Stomach (tissue), 9 donors: ENCODE data around the gene ATP13A3. TPM values are rescaled to one million over a fixed set of nuclear protein-coding genes. Genes with fewer than 3 reads are reported as not detected.

Source experiments
- DNase-seq, 2 donors: peaks; one replicate each; pipeline versions ENCODE4 v3.0.0 to v3.0.0-alpha.2; 2013 to 2019
- H3K27ac ChIP-seq, 5 donors: fragments of 200-600 bp in 4 of 5; sonication (generic) in 4 of 5; one replicate each; pipeline ENCODE4 v1.5.1; 2013 to 2019; ENCODE audit warnings: mild to moderate bottlenecking in 1 of 5, moderate library complexity in 1 of 5
- H3K27me3 ChIP-seq, 3 donors: fragments of 200-600 bp; sonication (generic); one replicate each; pipeline ENCODE4 v1.5.1; 2017 to 2019; ENCODE audit warnings: mixed run types in 1 of 3
- H3K36me3 ChIP-seq, 4 donors: fragments of 200-600 bp; sonication (generic); 1 replicate in 3 of 4; 2 replicates in 1 of 4; pipeline ENCODE4 v1.5.1; 2016 to 2019
- H3K4me1 ChIP-seq, 4 donors: fragments of 200-600 bp; sonication (generic); one replicate each; pipeline ENCODE4 v1.5.1; 2016 to 2019
- H3K4me3 ChIP-seq, 4 donors: fragments of 200-600 bp; sonication (generic) in 3 of 4; one replicate each; pipeline ENCODE4 v1.5.1; 2016 to 2019; ENCODE audit warnings: mild to moderate bottlenecking in 1 of 4
- H3K9me3 ChIP-seq, 4 donors: fragments of 200-600 bp; sonication (generic); one replicate each; pipeline ENCODE4 v1.5.1; 2016 to 2019
- EP300 ChIP-seq: sonication (generic); formaldehyde crosslinking; IDR thresholded peaks from one replicate; pipeline ENCODE4 v1.6.1; 2017; ENCODE audit warnings: antibody characterized with exemption
- POLR2A ChIP-seq, 4 donors: fragments of 450-650 bp; IDR thresholded peaks; one replicate each; pipeline ENCODE4 v1.6.1; 2016; ENCODE audit warnings: antibody characterized with exemption in 4 of 4, control low read depth in 2 of 4, mild to moderate bottlenecking in 1 of 4, moderate library complexity in 1 of 4
- POLR2AphosphoS5 ChIP-seq, 3 donors: sonication (generic); formaldehyde crosslinking; IDR thresholded peaks; one replicate each; pipeline ENCODE4 v1.6.1; 2016; ENCODE audit warnings: antibody characterized with exemption in 3 of 3
- WGBS, 5 donors: extraction: QIAGEN DNeasy Blood & Tissue Kit in 3 of 5; methylation state at CpG; one replicate each; pipeline versions ENCODE4 v1.1.5 to v1.1.7; 2013 to 2018; 5-methylcytosine and 5-hydroxymethylcytosine counted together
- intact Hi-C: fragments of 100-400 bp; cut with DNase I; formaldehyde crosslinking; loops from one replicate; pipeline ENCODE4 v1.15.1; 2023; ENCODE audit warnings: low total_unique reads
- polyA plus RNA-seq, 3 donors: library from polyadenylated mRNA; stranded (reverse); fragments of 200-250 nt; gene quantifications; one replicate each; pipeline ENCODE4 v1.2.3, GENCODE V29; 2013
- total RNA-seq, 5 donors: library from RNA; depleted of rRNA; stranded (reverse); fragments of >200 nt; gene quantifications; one replicate each; pipeline versions ENCODE4 v1.1.0 to v1.2.3, GENCODE V29; 2014 to 2016
- TF ChIP-seq, protein P1 (sequence below), 7 experiments: fragments of 450-650 bp in 4 of 7; fragments of 200-600 bp in 3 of 7; sonication (generic) in 3 of 7; IDR thresholded peaks; one replicate each; pipeline ENCODE4 v1.5.1; 2016 to 2019; ENCODE audit warnings: antibody characterized with exemption in 7 of 7, control low read depth in 2 of 7, mild to moderate bottlenecking in 1 of 7
- donor health status: healthy with polysubstance abuse.
- donor health status: Bipolar disorder and iron deficiency.
- donor health status: healthy.

ATP13A3 gene
- total and polyA plus RNA-seq, 8 donors = 11.2 to 332 (median 21.4) TPM

DNA sequence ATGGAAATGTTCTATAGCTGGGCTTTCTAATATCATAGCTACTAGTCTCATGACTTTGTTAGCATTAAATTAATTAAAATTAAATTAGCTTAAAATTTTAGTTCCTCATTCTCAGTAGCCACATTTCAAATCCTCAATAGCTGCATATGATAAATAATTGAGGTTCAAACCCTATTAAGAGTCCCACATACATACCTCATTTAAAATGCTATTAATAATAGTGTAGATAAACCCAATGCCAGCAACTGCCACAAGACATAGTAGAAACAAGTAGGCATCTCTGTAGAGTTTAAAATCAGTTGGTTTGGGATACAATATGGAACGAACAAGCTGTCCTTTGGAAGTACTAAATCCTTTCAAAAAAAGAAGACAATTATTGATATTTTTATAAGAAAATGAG is 39.1 kb downstream of the ATP13A3 start:
- H3K4me3 ChIP-seq = no peak overlapping the region
- H3K4me1 ChIP-seq = peaks cover 0 to 21% (median 10%) of the 10 kb centered on the region in 4 donors
- intact Hi-C loops = no loop called here
- peak overlapping the region in 3 of 5 donors; percentile 15 to 54 (median 52) for H3K27ac ChIP-seq
- H3K9me3 ChIP-seq = no peaks in the 10 kb centered on the region
- no peaks in the 10 kb centered on the region for H3K27me3 ChIP-seq
- 35 to 86% (median 70%) methylated on average over 1 of the region's 1 CpG for WGBS, 5 donors
- TF ChIP-seq, protein P1, sequence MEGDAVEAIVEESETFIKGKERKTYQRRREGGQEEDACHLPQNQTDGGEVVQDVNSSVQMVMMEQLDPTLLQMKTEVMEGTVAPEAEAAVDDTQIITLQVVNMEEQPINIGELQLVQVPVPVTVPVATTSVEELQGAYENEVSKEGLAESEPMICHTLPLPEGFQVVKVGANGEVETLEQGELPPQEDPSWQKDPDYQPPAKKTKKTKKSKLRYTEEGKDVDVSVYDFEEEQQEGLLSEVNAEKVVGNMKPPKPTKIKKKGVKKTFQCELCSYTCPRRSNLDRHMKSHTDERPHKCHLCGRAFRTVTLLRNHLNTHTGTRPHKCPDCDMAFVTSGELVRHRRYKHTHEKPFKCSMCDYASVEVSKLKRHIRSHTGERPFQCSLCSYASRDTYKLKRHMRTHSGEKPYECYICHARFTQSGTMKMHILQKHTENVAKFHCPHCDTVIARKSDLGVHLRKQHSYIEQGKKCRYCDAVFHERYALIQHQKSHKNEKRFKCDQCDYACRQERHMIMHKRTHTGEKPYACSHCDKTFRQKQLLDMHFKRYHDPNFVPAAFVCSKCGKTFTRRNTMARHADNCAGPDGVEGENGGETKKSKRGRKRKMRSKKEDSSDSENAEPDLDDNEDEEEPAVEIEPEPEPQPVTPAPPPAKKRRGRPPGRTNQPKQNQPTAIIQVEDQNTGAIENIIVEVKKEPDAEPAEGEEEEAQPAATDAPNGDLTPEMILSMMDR (IDR thresholded peaks at IDR 0.05) = no peak
- no peak for TF ChIP-seq EP300
- no peak for TF ChIP-seq POLR2A (IDR thresholded peaks at IDR 0.05)
- no peak for DNase-seq
- H3K36me3 ChIP-seq = peaks cover 45 to 92% (median 83%) of the 10 kb centered on the region in 4 donors

DNA sequence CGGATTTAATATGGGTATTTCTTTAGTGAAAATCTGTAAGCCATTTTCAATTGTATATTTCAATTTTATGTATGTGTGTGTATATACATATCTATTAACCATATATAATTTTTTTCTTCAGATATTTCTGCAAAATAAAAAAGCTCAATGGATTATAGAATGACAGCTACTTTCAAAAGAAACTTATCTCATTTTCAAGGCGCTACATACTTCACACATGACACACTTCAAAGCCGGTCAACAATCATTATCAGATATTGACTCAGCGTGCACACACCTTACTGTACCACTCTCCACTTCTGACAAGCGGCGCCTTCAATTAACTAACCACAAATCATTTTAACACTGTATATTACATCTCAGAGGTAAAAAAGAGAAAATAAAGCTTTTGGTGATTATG is 39.6 kb downstream of the ATP13A3 start:
- Histone ChIP-seq H3K4me1 (peaks cover 0 to 21% (median 10%) of the 10 kb centered on the region in 4 donors), H3K27ac (peak overlapping the region in 4 of 5 donors; percentile 17 to 54 (median 42)), H3K27me3 (no peaks in the 10 kb centered on the region), H3K9me3 (no peaks in the 10 kb centered on the region), H3K4me3 (no peak overlapping the region), H3K36me3 (peaks cover 40 to 90% (median 82%) of the 10 kb centered on the region in 4 donors)
- TF ChIP-seq EP300 = no peak
- TF ChIP-seq, protein P1 (IDR thresholded peaks at IDR 0.05) = no peak
- peak in 2 of 3 donors; percentile 67 for TF ChIP-seq POLR2AphosphoS5 (IDR thresholded peaks at IDR 0.05)
- TF ChIP-seq POLR2A (IDR thresholded peaks at IDR 0.05) = no peak
- intact Hi-C loops = no loop called here
- DNase-seq = peak; percentile 49 to 89
- WGBS, 5 donors = 33 to 63% (median 50%) methylated on average over 6 of the region's 6 CpGs

DNA sequence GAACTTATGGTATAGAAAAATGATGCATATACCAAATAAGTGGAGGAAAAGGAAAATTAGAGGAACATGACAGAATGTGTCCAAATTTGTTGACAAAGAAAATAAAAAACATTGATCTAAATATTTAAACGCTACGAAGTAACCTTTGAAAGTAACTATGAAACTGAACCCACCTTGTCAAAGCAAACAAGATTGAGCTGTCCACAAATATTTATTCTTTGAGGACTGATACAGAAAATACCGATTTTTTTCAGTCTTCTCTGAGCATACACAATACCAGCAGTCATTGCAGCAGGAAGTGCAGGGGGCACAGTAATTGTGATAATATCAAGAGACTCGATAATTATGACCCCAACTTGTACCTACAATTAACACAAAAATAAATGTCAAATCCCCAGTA is 40.0 kb downstream of the ATP13A3 start:
- TF ChIP-seq POLR2A (IDR thresholded peaks at IDR 0.05) = no peak
- no peak for TF ChIP-seq POLR2AphosphoS5 (IDR thresholded peaks at IDR 0.05)
- intact Hi-C loops = no loop called here
- H3K4me3 ChIP-seq = no peak overlapping the region
- no peaks in the 10 kb centered on the region for H3K9me3 ChIP-seq
- H3K4me1 ChIP-seq = peaks cover 0 to 21% (median 10%) of the 10 kb centered on the region in 4 donors
- peak overlapping the region in 3 of 5 donors; percentile 17 to 45 (median 33) for H3K27ac ChIP-seq
- H3K27me3 ChIP-seq = no peaks in the 10 kb centered on the region
- peaks cover 36 to 90% (median 82%) of the 10 kb centered on the region in 4 donors for H3K36me3 ChIP-seq
- 26 to 56% (median 38%) methylated on average over 4 of the region's 4 CpGs for WGBS, 5 donors
- peak in 1 of 2 donors; percentile 31 for DNase-seq

DNA sequence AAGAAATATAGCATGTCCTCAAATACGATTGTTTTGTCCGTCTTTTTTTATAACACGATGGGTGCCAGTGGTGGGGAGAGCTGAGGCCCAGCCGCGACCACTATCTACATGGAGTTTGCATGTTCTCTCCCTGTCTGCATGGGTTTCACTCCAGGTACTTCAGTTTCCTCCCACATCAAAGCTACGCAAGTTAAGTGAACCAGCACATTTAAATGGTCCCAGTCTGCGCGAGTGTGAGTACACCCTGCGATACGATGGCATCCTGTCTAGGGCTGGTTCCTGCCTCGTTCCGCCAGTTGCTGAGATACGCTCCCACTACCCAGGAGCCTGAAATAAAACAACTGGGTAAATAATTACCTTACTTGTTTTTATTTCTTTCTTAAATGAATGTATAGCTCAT is 40.6 kb downstream of the ATP13A3 start:
- Histone ChIP-seq H3K4me3 (no peak overlapping the region), H3K27ac (peak overlapping the region in 4 of 5 donors; percentile 14 to 45 (median 25)), H3K27me3 (no peaks in the 10 kb centered on the region), H3K9me3 (no peaks in the 10 kb centered on the region), H3K4me1 (peaks cover 0 to 21% (median 10%) of the 10 kb centered on the region in 4 donors), H3K36me3 (peaks cover 31 to 89% (median 81%) of the 10 kb centered on the region in 4 donors)
- intact Hi-C loops = no loop called here
- 38 to 78% (median 67%) methylated on average over 13 of the region's 13 CpGs for WGBS, 5 donors
- peak in 1 of 2 donors; percentile 70 for DNase-seq
- TF ChIP-seq EP300 (no peak), POLR2AphosphoS5 (IDR thresholded peaks at IDR 0.05) (no peak), POLR2A (IDR thresholded peaks at IDR 0.05) (no peak)
- TF ChIP-seq, protein P1 (IDR thresholded peaks at IDR 0.05) = no peak

- H3K27ac ChIP-seq = no peak overlapping the region
- H3K27me3 ChIP-seq = no peaks in the 10 kb centered on the region
- intact Hi-C loops = no loop called here
- H3K4me3 ChIP-seq = no peak overlapping the region
- 73 to 93% (median 86%) methylated on average over 2 of the region's 2 CpGs for WGBS, 5 donors
- no peak for DNase-seq
- H3K9me3 ChIP-seq = no peaks in the 10 kb centered on the region
- peaks cover 18 to 91% (median 86%) of the 10 kb centered on the region in 4 donors for H3K36me3 ChIP-seq
- H3K4me1 ChIP-seq = peaks cover 4 to 37% (median 17%) of the 10 kb centered on the region in 4 donors
- TF ChIP-seq POLR2A (IDR thresholded peaks at IDR 0.05) (no peak), EP300 (no peak), POLR2AphosphoS5 (IDR thresholded peaks at IDR 0.05) (no peak)
- TF ChIP-seq, protein P1 (IDR thresholded peaks at IDR 0.05) = no peak
Measured at GRCh38 chr3:194443901-194444300, 42.9 kb downstream of the ATP13A3 start.
